LNCaP clone FGC (cell line): ENCODE measurements around the gene GPR173.

Experiments used
- DNase-seq: peaks from one replicate; pipeline ENCODE4 v3.0.0-alpha.2; 2011; ENCODE audit warnings: low read depth
- H3K4me3 ChIP-seq: 2 replicates; pipeline ENCODE4 v1.5.1; 2011; ENCODE audit warnings: mild to moderate bottlenecking, low read depth, low read length, control low read depth
- CTCF ChIP-seq: IDR thresholded peaks from 2 replicates; pipeline ENCODE4 v1.5.1; 2012; ENCODE audit warnings: mild to moderate bottlenecking; ENCODE audit not compliant: control insufficient read depth, insufficient read depth; ENCODE audit errors: extremely low read depth

The GPR173 gene

DNA sequence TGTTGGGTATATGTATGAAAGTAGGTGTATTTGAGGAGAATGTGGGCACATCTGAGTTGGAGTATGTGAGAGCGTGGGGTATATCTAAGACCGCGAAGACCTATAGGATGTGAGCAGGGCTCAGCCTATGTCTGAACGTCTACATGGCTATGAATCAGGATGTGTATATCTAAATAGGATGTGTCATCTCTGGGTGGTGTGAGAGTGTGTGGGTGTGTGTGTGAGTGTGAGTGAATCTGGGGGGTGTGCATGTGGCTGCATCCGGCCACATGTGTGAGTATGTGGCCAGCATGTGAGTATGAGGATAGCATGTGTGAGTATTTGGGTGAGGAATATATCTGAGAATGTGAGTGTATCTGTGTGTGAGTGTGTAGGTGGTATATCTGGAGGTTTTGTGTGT is 7.7 kb downstream of the GPR173 start:
- DNase-seq, result no peak
- H3K4me3 ChIP-seq, result no peak overlapping the region
- TF ChIP-seq CTCF, result no peak

DNA sequence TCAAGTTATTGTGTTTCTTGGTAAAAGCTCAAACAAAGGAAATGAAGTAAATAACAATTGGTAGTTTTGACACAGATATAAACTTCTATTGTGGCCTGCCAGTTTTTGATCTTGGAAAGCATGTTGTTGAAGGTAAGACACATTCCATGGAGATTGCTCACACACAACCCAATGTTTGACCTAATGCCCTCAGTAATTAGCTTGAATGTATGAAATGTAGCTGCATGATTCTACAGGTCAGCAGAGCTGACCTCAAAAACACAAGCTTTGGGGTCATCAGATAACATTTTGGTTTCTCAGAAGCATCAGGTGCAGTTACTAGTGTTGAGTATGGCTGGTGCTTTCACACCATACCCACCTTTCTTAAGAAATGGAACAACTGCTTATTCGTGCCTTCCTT is 16.5 kb downstream of the GPR173 start:
- no peak for TF ChIP-seq CTCF
- no peak overlapping the region for H3K4me3 ChIP-seq
- DNase-seq, result no peak

- TF ChIP-seq CTCF, result no peak
- peak overlapping the region; percentile 52; the same call in 1 of the 2 replicates for H3K4me3 ChIP-seq
Measured at GRCh38 chrX:53071064-53071463, 22.5 kb downstream of the GPR173 start.

GRCh38 chrX:53071604-53072417 is 23.2 kb downstream of the GPR173 start:
- peak; percentile 59 for TF ChIP-seq CTCF
- peak; percentile 63 for DNase-seq
- peak overlapping the region; percentile 52 for H3K4me3 ChIP-seq

More at GRCh38 chrX:53071064-53071463, 22.5 kb downstream of the GPR173 start:
- no peak for DNase-seq

DNA sequence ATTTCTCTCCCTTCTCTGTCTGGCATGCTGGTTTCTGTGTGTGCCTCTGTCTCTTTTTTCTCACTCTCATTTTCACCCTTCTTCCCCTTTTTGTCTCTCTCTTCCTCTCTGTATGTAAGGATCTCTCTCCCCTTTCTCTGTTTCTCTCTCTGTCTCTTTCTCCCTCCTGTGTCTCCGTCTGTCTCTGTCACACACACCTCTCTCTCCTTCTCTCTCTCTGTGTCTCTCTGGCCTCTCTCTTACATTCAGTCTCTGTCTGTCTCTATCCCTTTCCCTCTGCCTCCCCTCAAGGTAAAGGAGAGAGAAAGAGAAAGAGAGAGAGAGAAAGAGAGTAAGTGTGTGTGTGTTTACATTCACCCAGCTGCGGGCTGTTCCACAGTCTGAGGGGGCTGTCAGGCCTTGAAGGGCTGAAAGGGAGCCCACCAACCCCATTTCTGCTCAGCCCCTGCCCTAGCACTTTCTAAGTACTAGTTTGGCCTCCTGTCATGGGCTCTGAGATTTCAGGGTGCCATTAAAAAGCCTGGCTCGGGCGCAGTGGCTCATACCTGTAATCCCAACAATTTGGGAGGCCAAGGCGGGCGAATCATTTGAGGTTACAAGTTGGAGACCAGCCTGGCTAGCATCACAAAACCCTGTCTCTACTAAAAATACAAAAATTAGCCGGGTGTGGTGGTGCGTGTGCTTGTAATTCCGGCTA is 24.0 kb downstream of the GPR173 start:
- DNase-seq, result no peak
- no peak for TF ChIP-seq CTCF
- peak overlapping the region; percentile 52 for H3K4me3 ChIP-seq

DNA sequence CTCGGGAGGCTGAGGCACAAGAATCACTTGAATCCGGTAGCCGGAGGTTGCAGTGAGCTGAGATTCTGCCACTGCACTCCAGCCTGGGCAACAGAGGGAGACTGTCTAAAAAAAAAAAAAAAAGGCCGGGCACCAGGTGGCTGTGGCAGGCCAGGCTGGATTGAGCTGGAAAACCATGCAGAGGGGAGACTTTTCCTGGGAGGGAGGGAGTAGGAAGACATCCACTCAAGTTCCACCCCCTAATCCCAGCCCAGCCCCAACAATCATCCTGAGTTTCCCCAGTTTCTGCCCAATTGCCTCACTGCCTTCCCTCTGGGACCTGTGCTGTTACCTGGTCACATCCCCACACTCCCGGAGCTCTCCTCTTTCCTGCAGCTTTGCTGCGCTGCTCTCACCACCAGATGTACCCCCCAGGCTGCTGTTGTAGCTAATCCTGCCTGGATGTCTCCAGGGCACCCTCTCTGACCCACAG is 24.6 kb downstream of the GPR173 start:
- TF ChIP-seq CTCF, result no peak
- no peak for DNase-seq
- H3K4me3 ChIP-seq, result no peak overlapping the region
